Measurements from ENCODE around the gene ACAD11.

- TF ChIP-seq CTCF (conservative IDR thresholded peaks at IDR 0.05 in 1 of 2, IDR thresholded peaks at IDR 0.05 in 1 of 2; ENCODE audit: extremely low read depth in 1 of 2, insufficient read depth in 1 of 2, low read depth in 1 of 2, low read length in 2 of 2) (no peak), EZH2 (IDR thresholded peaks at IDR 0.05; ENCODE audit: borderline replicate concordance, low read length) (no peak)
Measured at GRCh38 chr3:132542577-132542976, 117.0 kb downstream of the ACAD11 start.

All from mammary epithelial cell (primary cell).